Non-pigmented ciliary epithelial cell (primary cell): ENCODE measurements around the gene AGMAT.

Experiments
- DNase-seq: peaks from one replicate; pipeline ENCODE4 v3.0.0-alpha.2; 2010; ENCODE audit warnings: low read depth

Gene AGMAT

GRCh38 chr1:15523104-15524020, 61.5 kb downstream of the AGMAT start:
- no peak for DNase-seq

GRCh38 chr1:15522551-15522950, 62.3 kb downstream of the AGMAT start:
- no peak for DNase-seq
